GM23248 (cell line): Measurements from ENCODE around the gene MBNL1. TPM values are rescaled to one million over a fixed set of nuclear protein-coding genes. Genes with fewer than 3 reads are reported as not detected.

Experiments
- DNase-seq: peaks from one replicate; pipeline ENCODE4 v3.0.0-alpha.2; 2015
- H2AFZ ChIP-seq: fragments of 200-600 bp; sonication (generic); 2 replicates; pipeline ENCODE4 v1.6.1; 2016; ENCODE audit warnings: antibody characterized with exemption
- H3F3A ChIP-seq: fragments of 200-600 bp; sonication (generic); 2 replicates; pipeline ENCODE4 v1.6.1; 2016; ENCODE audit warnings: mild to moderate bottlenecking, antibody characterized with exemption, mixed run types; ENCODE audit not compliant: insufficient read depth
- H3K27ac ChIP-seq: fragments of 200-600 bp; sonication (generic); 2 replicates; pipeline ENCODE4 v1.5.1; 2016; ENCODE audit warnings: mild to moderate bottlenecking
- H3K27me3 ChIP-seq: fragments of 200-600 bp; sonication (generic); replicated peaks from 2 replicates; pipeline ENCODE4 v1.6.1; 2016; ENCODE audit warnings: mild to moderate bottlenecking; ENCODE audit not compliant: insufficient read depth
- H3K36me3 ChIP-seq: fragments of 200-600 bp; sonication (generic); 2 replicates; pipeline ENCODE4 v1.6.1; 2016; ENCODE audit warnings: low read depth, mild to moderate bottlenecking
- H3K4me1 ChIP-seq: fragments of 200-600 bp; sonication (generic); 2 replicates; pipeline ENCODE4 v1.6.1; 2016; ENCODE audit warnings: mild to moderate bottlenecking; ENCODE audit not compliant: insufficient read depth
- H3K4me2 ChIP-seq: fragments of 200-600 bp; sonication (generic); one replicate; pipeline ENCODE4 v1.6.1; 2016; ENCODE audit warnings: mild to moderate bottlenecking; ENCODE audit not compliant: unreplicated experiment
- H3K4me3 ChIP-seq: fragments of 200-600 bp; sonication (generic); 2 replicates; pipeline ENCODE4 v1.5.1; 2016; ENCODE audit warnings: mild to moderate bottlenecking
- H3K79me2 ChIP-seq: fragments of 200-600 bp; sonication (generic); 2 replicates; pipeline ENCODE4 v1.6.1; 2016; ENCODE audit warnings: mild to moderate bottlenecking; ENCODE audit not compliant: insufficient read depth
- H3K9ac ChIP-seq: fragments of 200-600 bp; sonication (generic); 2 replicates; pipeline ENCODE4 v1.6.1; 2016; ENCODE audit warnings: mild to moderate bottlenecking
- H3K9me2 ChIP-seq: fragments of 200-600 bp; sonication (generic); 2 replicates; pipeline ENCODE4 v1.6.1; 2016; ENCODE audit warnings: mixed run types, mild to moderate bottlenecking, moderate library complexity; ENCODE audit not compliant: insufficient read depth
- H3K9me3 ChIP-seq: fragments of 200-600 bp; sonication (generic); one replicate; pipeline ENCODE4 v1.6.1; 2017; ENCODE audit warnings: low read depth
- H4K20me1 ChIP-seq: fragments of 200-600 bp; sonication (generic); 2 replicates; pipeline ENCODE4 v1.6.0; 2016; ENCODE audit not compliant: insufficient read depth
- EZH2 ChIP-seq: fragments of 200-600 bp; sonication (generic); IDR thresholded peaks from 2 replicates; pipeline ENCODE4 v1.6.1; 2018; ENCODE audit warnings: antibody characterized with exemption, mild to moderate bottlenecking; ENCODE audit not compliant: insufficient read depth, poor library complexity, severe bottlenecking
- EZH2phosphoT487 ChIP-seq: fragments of 200-600 bp; sonication (generic); IDR thresholded peaks from 2 replicates; pipeline ENCODE4 v1.6.1; 2018; ENCODE audit warnings: antibody characterized with exemption, moderate library complexity, mild to moderate bottlenecking, low read depth; ENCODE audit not compliant: insufficient read depth
- WGBS, 2 experiments: methylation state at CpG; one replicate each; pipeline ENCODE4 v1.1.6; 2015 to 2017; ENCODE audit warnings: low lambda C conversion rate in 2 of 2, low coverage in 1 of 2; ENCODE audit errors: missing lambda C conversion rate in 2 of 2; 5-methylcytosine and 5-hydroxymethylcytosine counted together
- in situ Hi-C: fragments of 300-500 bp; cut with MboI; formaldehyde crosslinking; loops from 2 replicates; pipeline ENCODE4 v1.15.0; 2020
- polyA plus RNA-seq: library from polyadenylated mRNA; unstranded; fragments of >200 nt; fragmentation: Nextera tagmentation; extraction: Ambion mirVana; gene quantifications from 2 replicates; pipeline ENCODE4 v1.2.1, GENCODE V29; 2016
- total RNA-seq: library from RNA; depleted of rRNA; stranded (reverse); fragments of >200 nt; shearing (Covaris generic); gene quantifications from 2 replicates; pipeline ENCODE4 v1.2.3, GENCODE V29; 2014

The MBNL1 gene
- total and polyA plus RNA-seq, 2 experiments from 2014 or later: 89.5 to 262 TPM

DNA sequence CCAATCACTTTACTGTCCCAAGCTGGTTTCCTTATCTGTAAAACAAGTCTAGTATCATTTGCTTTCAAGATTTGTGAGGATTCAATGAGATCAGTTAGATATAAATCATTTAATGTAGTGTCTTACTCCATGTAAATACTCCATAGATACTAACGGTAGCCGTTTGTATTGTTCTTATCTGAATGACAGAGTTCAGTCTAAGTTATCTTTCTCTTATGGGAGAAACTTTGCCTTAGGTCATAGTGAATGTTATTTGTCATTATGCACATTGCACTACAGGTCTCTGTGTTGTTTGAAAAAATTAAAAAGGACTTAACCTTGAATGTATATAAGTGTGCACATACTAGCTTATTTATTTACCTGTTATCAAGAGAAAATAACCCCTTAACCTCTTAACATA is 44.7 kb downstream of the MBNL1 start:
- H3K9ac ChIP-seq: no peak overlapping the region
- peaks cover 42% of the 10 kb centered on the region for H3F3A ChIP-seq
- H4K20me1 ChIP-seq: peaks cover 4% of the 10 kb centered on the region; the same call in 1 of the 2 replicates
- no peak overlapping the region for H2AFZ ChIP-seq
- peaks cover 61% of the 10 kb centered on the region for H3K4me1 ChIP-seq
- H3K4me3 ChIP-seq: no peak overlapping the region
- peaks cover 95% of the 10 kb centered on the region for H3K79me2 ChIP-seq
- H3K9me2 ChIP-seq: no peaks in the 10 kb centered on the region
- DNase-seq: no peak
- no peak overlapping the region for H3K4me2 ChIP-seq
- in situ Hi-C loops: no loop called here
- TF ChIP-seq EZH2phosphoT487: no peak
- no peak for TF ChIP-seq EZH2
- 0 out of 2 replicates have a peak, but pooled peaks cover 8% of the 10 kb centered on the region for H3K36me3 ChIP-seq
- H3K27me3 ChIP-seq: no peaks in the 10 kb centered on the region
- H3K27ac ChIP-seq: no peak overlapping the region
- no peaks in the 10 kb centered on the region for H3K9me3 ChIP-seq
- WGBS, 2 experiments: 99 to 100% methylated on average over 2 of the region's 2 CpGs

DNA sequence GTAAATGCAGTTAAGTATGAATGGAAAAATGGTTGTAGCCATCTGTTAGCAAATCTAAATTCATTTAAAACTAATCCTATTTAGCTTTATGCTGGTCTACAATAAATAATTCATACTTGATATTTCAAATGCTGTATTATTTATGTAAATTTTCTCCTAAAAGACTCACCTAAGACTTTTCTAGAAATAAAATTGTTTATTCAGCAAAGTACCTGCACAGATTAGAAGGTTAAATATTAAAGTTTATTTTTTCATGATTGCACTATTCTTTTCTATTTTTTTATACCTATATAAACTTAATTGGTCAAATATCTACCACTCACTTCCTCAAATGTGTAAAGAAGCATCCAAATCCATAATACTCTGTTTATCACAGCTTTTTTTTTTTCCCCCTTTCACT is 45.2 kb downstream of the MBNL1 start:
- H3K4me1 ChIP-seq: peaks cover 61% of the 10 kb centered on the region
- H4K20me1 ChIP-seq: peaks cover 4% of the 10 kb centered on the region; the same call in 1 of the 2 replicates
- H3K27me3 ChIP-seq: no peaks in the 10 kb centered on the region
- DNase-seq: no peak
- H3K79me2 ChIP-seq: peaks cover 95% of the 10 kb centered on the region
- H3K9me3 ChIP-seq: no peaks in the 10 kb centered on the region
- no peaks in the 10 kb centered on the region for H3K9me2 ChIP-seq
- no peak overlapping the region for H3K9ac ChIP-seq
- H2AFZ ChIP-seq: no peak overlapping the region
- no peak overlapping the region for H3K27ac ChIP-seq
- in situ Hi-C loops: no loop called here
- TF ChIP-seq EZH2phosphoT487 (no peak), EZH2 (no peak)
- H3K36me3 ChIP-seq: 0 out of 2 replicates have a peak, but pooled peaks cover 8% of the 10 kb centered on the region
- peaks cover 42% of the 10 kb centered on the region for H3F3A ChIP-seq
- no peak overlapping the region for H3K4me2 ChIP-seq
- no peak overlapping the region for H3K4me3 ChIP-seq

DNA sequence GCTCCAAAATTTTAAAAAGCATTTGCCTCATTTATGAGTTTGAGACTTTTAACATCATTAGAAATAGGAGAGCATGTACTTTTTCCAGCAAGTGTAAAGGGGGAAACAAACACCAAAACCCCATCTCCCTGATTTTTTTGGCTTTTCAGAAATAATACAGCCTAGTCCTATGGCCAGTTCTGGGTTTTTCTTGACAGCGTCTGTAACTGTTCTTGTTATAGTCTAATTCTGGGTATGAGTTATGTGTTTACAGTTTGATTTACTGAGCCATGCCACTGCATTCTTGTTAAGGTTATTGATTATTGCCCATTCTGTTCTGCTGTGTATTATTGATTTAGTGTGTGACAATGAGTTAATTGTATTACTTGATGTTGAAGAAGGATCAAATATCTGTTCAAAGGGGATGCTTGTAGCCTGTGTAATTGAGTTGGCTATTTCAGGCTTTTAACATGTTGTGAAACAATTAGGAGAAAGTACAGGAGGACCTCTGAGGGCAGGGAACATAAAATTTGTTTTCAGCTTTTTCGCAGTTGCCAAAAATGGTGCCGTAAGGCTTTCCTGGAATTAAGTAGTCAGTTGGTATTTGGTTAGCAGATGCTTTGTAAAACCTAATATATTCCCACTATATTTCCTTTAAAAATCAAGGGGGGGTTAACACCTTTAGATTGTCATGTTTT is 46.1 kb downstream of the MBNL1 start:
- in situ Hi-C loops: no loop called here
- Histone ChIP-seq H3K9me3 (no peaks in the 10 kb centered on the region), H3K4me3 (no peak overlapping the region), H3K9ac (no peak overlapping the region), H3F3A (peaks cover 42% of the 10 kb centered on the region), H3K9me2 (no peaks in the 10 kb centered on the region), H4K20me1 (peaks cover 4% of the 10 kb centered on the region; the same call in 1 of the 2 replicates), H3K79me2 (peaks cover 95% of the 10 kb centered on the region), H3K36me3 (0 out of 2 replicates have a peak, but pooled peaks cover 8% of the 10 kb centered on the region), H3K27ac (0 out of 2 replicates have a peak overlapping the region, but pooled peaks have one; percentile 10), H3K27me3 (no peaks in the 10 kb centered on the region), H3K4me1 (peaks cover 61% of the 10 kb centered on the region), H3K4me2 (no peak overlapping the region), H2AFZ (no peak overlapping the region)
- TF ChIP-seq EZH2phosphoT487 (no peak), EZH2 (no peak)
- 73 to 78% methylated on average over 3 of the region's 3 CpGs for WGBS, 2 experiments
- no peak for DNase-seq

DNA sequence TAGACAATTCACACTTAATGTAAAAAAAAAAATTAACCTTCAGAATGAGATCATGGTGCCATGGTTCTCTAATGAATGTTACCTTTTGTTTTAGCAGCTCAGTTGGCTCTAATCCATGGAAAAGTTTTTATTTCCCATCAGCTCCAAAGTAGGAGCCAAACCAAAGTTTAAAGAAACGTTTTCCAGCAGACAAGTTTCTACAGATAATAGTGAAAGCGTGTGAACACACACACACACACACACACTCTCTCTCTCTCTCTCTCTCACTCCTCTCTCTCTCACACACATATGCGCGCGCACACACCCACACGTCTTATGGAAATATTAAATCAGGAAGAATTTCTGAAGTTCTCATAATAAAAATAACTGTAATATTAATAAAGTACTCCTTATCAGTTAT is 46.9 kb downstream of the MBNL1 start:
- H3K4me2 ChIP-seq: no peak overlapping the region
- H3K9me3 ChIP-seq: no peaks in the 10 kb centered on the region
- 0 out of 2 replicates have a peak overlapping the region, but pooled peaks have one; percentile 10 for H3K27ac ChIP-seq
- in situ Hi-C loops: no loop called here
- 77% methylated on average over 6 of the region's 6 CpGs for WGBS, 2 experiments
- no peak overlapping the region for H3K9ac ChIP-seq
- peaks cover 97% of the 10 kb centered on the region for H3K79me2 ChIP-seq
- peaks cover 44% of the 10 kb centered on the region for H3F3A ChIP-seq
- H3K9me2 ChIP-seq: no peaks in the 10 kb centered on the region
- TF ChIP-seq EZH2phosphoT487 (no peak), EZH2 (no peak)
- DNase-seq: no peak
- H3K4me3 ChIP-seq: no peak overlapping the region
- H2AFZ ChIP-seq: no peak overlapping the region
- peaks cover 4% of the 10 kb centered on the region; the same call in 1 of the 2 replicates for H4K20me1 ChIP-seq
- H3K4me1 ChIP-seq: peaks cover 63% of the 10 kb centered on the region
- H3K27me3 ChIP-seq: no peaks in the 10 kb centered on the region
- H3K36me3 ChIP-seq: 0 out of 2 replicates have a peak, but pooled peaks cover 8% of the 10 kb centered on the region
